Panc1 (cell line): Measurements from ENCODE around the gene COL28A1.

Experiments
- POLR2AphosphoS5 ChIP-seq: IDR thresholded peaks from 2 replicates; pipeline ENCODE4 v1.6.1; 2012; ENCODE audit warnings: mild to moderate bottlenecking, low read depth, low read length, moderate library complexity
- TCF7L2 ChIP-seq: IDR thresholded peaks from 2 replicates; pipeline ENCODE4 v1.6.1; 2011; ENCODE audit warnings: mild to moderate bottlenecking, low read depth, low read length, inconsistent platforms
- TF ChIP-seq, protein P1 (sequence below): fragments of 450-650 bp; IDR thresholded peaks from 2 replicates; pipeline ENCODE4 v1.5.1; 2017; ENCODE audit warnings: mild to moderate bottlenecking

DNA sequence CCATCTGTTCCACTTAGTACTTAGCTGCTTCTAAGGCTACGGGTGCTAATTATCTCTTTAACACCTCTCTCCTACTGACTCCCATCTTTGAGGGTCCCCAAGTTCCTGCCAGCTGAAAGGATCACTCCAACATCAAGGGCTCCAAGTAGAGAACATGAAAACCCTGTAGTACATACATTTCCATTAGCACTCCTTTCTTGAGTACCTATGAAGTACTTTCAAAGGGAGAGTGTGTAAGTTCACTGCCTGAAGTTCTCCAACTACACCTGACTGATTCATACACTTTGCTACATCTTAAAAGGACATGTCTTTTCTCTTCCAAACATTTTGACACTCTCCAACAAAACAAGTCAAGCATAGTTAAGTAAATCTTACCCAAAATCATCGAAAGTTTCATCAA, 113.8 kb downstream of the COL28A1 start:
- TF ChIP-seq, protein P1, sequence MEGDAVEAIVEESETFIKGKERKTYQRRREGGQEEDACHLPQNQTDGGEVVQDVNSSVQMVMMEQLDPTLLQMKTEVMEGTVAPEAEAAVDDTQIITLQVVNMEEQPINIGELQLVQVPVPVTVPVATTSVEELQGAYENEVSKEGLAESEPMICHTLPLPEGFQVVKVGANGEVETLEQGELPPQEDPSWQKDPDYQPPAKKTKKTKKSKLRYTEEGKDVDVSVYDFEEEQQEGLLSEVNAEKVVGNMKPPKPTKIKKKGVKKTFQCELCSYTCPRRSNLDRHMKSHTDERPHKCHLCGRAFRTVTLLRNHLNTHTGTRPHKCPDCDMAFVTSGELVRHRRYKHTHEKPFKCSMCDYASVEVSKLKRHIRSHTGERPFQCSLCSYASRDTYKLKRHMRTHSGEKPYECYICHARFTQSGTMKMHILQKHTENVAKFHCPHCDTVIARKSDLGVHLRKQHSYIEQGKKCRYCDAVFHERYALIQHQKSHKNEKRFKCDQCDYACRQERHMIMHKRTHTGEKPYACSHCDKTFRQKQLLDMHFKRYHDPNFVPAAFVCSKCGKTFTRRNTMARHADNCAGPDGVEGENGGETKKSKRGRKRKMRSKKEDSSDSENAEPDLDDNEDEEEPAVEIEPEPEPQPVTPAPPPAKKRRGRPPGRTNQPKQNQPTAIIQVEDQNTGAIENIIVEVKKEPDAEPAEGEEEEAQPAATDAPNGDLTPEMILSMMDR = no peak
- TF ChIP-seq POLR2AphosphoS5 (no peak), TCF7L2 (no peak)
